Upper lobe of left lung (tissue), 6 donors: ENCODE results near the gene SMIM27. TPM values are rescaled to one million over a fixed set of nuclear protein-coding genes. Genes with fewer than 3 reads are reported as not detected.
"Not testable (repeated sequence)": the region's sequence is repeated elsewhere in the genome, so short reads cannot be mapped to it uniquely, and the experiment has no call there.

Experiments
- ATAC-seq, 2 donors: fragments of 200-7000 bp; cut with Tn5 transposase; one replicate each; pipeline ENCODE4 v1.9.1; 2022; ENCODE audit warnings: mild to moderate bottlenecking in 2 of 2, moderate library complexity in 2 of 2; ENCODE audit not compliant: low FRiP score in 2 of 2
- DNase-seq, 2 donors: peaks; one replicate each; pipeline ENCODE4 v3.0.0-alpha.2; 2019 to 2020
- H3K27ac ChIP-seq, 4 donors: fragments of 200-600 bp; sonication (generic); one replicate each; pipeline ENCODE4 v1.5.1; 2016 to 2019
- H3K27me3 ChIP-seq, 4 donors: fragments of 200-600 bp; sonication (generic); one replicate each; pipeline ENCODE4 v1.5.1; 2017 to 2019
- H3K36me3 ChIP-seq, 4 donors: fragments of 200-600 bp; sonication (generic); one replicate each; pipeline ENCODE4 v1.5.1; 2016 to 2019
- H3K4me1 ChIP-seq, 4 donors: fragments of 200-600 bp; sonication (generic); one replicate each; pipeline ENCODE4 v1.5.1; 2018 to 2019
- H3K4me3 ChIP-seq, 4 donors: fragments of 200-600 bp; sonication (generic); one replicate each; pipeline ENCODE4 v1.5.1; 2017 to 2019; ENCODE audit warnings: mild to moderate bottlenecking in 2 of 4, moderate library complexity in 1 of 4
- H3K9me3 ChIP-seq, 4 donors: fragments of 200-600 bp; sonication (generic); one replicate each; pipeline ENCODE4 v1.5.1; 2018 to 2019
- EP300 ChIP-seq, 4 donors: sonication (generic); formaldehyde crosslinking; IDR thresholded peaks; one replicate each; pipeline ENCODE4 v1.5.1; 2017; ENCODE audit warnings: antibody characterized with exemption in 4 of 4, control low read depth in 2 of 4
- POLR2A ChIP-seq, 4 donors: fragments of 450-650 bp; IDR thresholded peaks; one replicate each; pipeline ENCODE4 v1.5.1; 2016 to 2017; ENCODE audit warnings: antibody characterized with exemption in 4 of 4, mild to moderate bottlenecking in 2 of 4
- POLR2AphosphoS5 ChIP-seq, 2 donors: sonication (generic); formaldehyde crosslinking; IDR thresholded peaks; one replicate each; pipeline ENCODE4 v1.5.1; 2017; ENCODE audit warnings: antibody characterized with exemption in 2 of 2
- WGBS, 2 donors: methylation state at CpG; one replicate each; pipeline ENCODE4 v1.1.5; 2017 to 2018; 5-methylcytosine and 5-hydroxymethylcytosine counted together
- total RNA-seq, 6 donors: library from RNA; depleted of rRNA in 4 of 6; stranded (reverse); fragments of >200 nt in 4 of 6; gene quantifications; one replicate each; pipeline versions ENCODE4 v1.1.0 to v1.2.1, GENCODE V29; 2016 to 2021
- TF ChIP-seq, protein P1 (sequence below), 6 experiments: fragments of 450-650 bp in 4 of 6; fragments of 200-600 bp in 2 of 6; sonication (generic) in 2 of 6; IDR thresholded peaks; one replicate each; pipeline ENCODE4 v1.5.1; 2016 to 2019; ENCODE audit warnings: antibody characterized with exemption in 6 of 6
- donor health status: DM: no; HTN: no; CAD: no; lungs with moderate emphysema.
- donor health status: DM: no; HTN: yes; CAD: no; lungs with severe emphysema.

Gene SMIM27
- total RNA-seq, 6 donors from 2014 or later: 2.1 to 14.4 (median 5.5) TPM

DNA sequence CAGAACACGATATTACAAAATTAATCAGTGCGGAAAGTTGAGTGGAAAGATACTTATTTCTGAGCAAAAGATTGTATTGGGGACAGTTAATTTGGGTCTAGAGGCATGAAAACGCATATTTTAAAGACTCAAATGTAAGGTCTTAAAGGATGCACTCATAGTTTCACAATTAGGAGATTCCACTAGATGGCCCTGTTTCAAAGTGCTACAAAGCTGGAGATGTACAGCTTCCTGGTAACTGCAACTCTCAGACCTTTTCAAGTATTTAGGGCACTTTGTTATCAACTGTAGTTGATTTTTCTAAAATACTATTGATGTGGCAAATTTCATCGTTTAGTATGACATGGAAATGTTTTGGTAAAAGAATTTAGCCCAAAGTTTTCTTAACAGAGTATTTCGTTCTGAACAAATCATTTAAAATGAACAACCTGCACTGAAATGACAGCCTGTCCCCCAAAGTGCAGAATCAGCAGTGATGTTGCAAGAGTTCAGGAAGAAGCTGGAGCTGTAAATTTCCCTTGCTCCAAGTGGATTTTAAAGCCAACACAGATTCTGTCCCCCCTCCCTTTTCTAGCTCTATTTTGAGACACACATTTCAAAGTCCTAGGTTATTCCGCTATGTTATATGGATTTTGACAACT, 37.1 kb downstream of the SMIM27 start:
- Histone ChIP-seq H3K27ac (no peak overlapping the region), H3K4me3 (no peak overlapping the region), H3K27me3 (no peaks in the 10 kb centered on the region), H3K36me3 (no peaks in the 10 kb centered on the region), H3K4me1 (no peaks in the 10 kb centered on the region), H3K9me3 (no peaks in the 10 kb centered on the region)
- DNase-seq (no peak), ATAC-seq (peak in 1 of 2 donors; percentile 71)
- 47 to 53% methylated on average over 6 of the region's 6 CpGs for WGBS, 2 donors
- TF ChIP-seq POLR2AphosphoS5 (IDR thresholded peaks at IDR 0.05) (no peak), EP300 (IDR thresholded peaks at IDR 0.05) (no peak), POLR2A (IDR thresholded peaks at IDR 0.05) (no peak)
- TF ChIP-seq, protein P1, sequence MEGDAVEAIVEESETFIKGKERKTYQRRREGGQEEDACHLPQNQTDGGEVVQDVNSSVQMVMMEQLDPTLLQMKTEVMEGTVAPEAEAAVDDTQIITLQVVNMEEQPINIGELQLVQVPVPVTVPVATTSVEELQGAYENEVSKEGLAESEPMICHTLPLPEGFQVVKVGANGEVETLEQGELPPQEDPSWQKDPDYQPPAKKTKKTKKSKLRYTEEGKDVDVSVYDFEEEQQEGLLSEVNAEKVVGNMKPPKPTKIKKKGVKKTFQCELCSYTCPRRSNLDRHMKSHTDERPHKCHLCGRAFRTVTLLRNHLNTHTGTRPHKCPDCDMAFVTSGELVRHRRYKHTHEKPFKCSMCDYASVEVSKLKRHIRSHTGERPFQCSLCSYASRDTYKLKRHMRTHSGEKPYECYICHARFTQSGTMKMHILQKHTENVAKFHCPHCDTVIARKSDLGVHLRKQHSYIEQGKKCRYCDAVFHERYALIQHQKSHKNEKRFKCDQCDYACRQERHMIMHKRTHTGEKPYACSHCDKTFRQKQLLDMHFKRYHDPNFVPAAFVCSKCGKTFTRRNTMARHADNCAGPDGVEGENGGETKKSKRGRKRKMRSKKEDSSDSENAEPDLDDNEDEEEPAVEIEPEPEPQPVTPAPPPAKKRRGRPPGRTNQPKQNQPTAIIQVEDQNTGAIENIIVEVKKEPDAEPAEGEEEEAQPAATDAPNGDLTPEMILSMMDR (IDR thresholded peaks at IDR 0.05): peak in 1 of 6 experiments; percentile 23

DNA sequence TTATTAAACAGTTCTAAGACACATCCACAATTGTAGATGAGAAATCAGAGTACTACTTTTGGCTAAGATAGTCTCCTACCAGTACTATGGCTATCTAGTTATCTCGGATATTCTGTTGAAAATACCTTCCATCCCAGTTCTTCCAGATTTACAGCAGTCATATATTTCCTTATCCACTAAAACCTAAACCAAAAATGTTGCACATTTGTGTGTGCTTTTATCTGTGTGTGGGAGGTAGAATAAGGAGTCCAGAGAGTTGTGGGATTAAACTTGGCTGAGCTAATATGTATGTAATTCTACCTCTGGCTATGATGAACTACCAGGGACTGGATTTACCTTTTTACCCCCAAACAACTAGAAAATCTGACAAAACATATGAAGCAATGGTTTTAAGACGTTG, 38.3 kb downstream of the SMIM27 start:
- WGBS, 2 donors: 41 to 62% methylated on average over 2 of the region's 2 CpGs
- TF ChIP-seq, protein P1 (IDR thresholded peaks at IDR 0.05): no peak
- TF ChIP-seq EP300 (IDR thresholded peaks at IDR 0.05): no peak
- no peak for TF ChIP-seq POLR2AphosphoS5 (IDR thresholded peaks at IDR 0.05)
- no peak for TF ChIP-seq POLR2A (IDR thresholded peaks at IDR 0.05)
- ATAC-seq (no peak), DNase-seq (no peak)
- H3K4me3 ChIP-seq: no peak overlapping the region
- H3K9me3 ChIP-seq: no peaks in the 10 kb centered on the region
- no peaks in the 10 kb centered on the region for H3K36me3 ChIP-seq
- H3K27ac ChIP-seq: no peak overlapping the region
- no peaks in the 10 kb centered on the region for H3K4me1 ChIP-seq
- H3K27me3 ChIP-seq: no peaks in the 10 kb centered on the region

DNA sequence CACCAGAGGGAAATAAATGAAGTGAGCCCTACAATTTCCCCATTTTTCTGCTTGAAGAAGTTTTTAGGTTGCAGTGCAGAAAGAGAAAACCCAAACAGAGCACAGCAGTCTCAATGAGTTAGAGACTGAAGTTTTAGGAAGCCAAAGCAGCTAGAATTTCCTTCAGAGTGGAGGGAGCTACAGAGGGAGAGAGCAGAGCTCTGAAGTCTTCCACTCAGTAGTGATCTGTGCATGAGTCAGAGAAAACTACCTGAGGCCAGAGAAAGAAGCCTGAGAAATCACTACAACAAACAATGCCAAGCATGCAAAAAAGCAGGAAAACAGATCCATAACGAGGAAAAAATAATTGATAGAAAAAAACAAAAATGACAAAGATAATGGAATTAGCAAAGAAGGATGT, 38.8 kb downstream of the SMIM27 start:
- Histone ChIP-seq H3K27me3 (no peaks in the 10 kb centered on the region), H3K4me3 (no peak overlapping the region), H3K36me3 (no peaks in the 10 kb centered on the region), H3K27ac (no peak overlapping the region), H3K4me1 (no peaks in the 10 kb centered on the region), H3K9me3 (no peaks in the 10 kb centered on the region)
- DNase-seq (no peak), ATAC-seq (no peak)
- TF ChIP-seq POLR2A (IDR thresholded peaks at IDR 0.05) (no peak), EP300 (IDR thresholded peaks at IDR 0.05) (no peak), POLR2AphosphoS5 (IDR thresholded peaks at IDR 0.05) (no peak)
- WGBS, 2 donors: 82 to 87% methylated on average over 1 of the region's 1 CpG

DNA sequence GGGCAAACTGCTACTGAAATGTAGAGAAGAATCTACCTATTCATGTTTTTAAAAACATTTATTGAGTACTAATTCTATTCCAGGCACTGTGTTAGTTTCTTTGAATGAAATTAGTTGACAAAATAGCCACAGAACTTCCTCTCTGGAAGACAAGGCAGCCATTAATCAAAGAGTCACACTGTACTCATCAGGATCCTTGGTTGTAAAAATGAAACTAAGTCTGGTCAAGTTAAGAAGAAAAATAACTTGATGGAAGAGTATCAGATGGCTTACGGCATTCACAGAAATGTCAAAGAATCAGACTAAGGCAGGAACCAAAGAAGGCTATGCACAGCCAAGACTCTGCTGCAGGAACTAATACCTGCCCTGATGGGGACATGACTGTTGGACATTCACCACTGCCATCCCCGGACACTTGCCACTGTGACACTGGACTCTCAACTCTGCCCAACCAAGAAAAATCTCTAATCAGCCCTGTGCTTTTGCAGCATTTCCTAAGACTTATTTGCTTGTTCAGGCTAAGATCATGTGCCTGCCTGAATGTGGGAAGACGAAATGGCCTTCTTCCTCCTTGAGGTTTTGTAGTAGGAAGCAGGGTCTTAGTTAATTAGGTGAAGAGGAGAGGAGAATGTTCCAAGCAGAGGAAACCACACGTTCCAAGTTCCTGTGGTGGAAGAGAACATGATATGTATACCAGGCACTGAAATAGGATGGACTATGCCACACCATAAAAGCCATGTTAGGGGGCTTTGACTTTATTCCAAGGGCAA, 44.2 kb downstream of the SMIM27 start:
- no peaks in the 10 kb centered on the region for H3K36me3 ChIP-seq
- H3K27me3 ChIP-seq: no peaks in the 10 kb centered on the region
- H3K9me3 ChIP-seq: no peaks in the 10 kb centered on the region
- TF ChIP-seq EP300 (IDR thresholded peaks at IDR 0.05) (peak in 1 of 4 donors; percentile 45), POLR2A (IDR thresholded peaks at IDR 0.05) (no peak)
- H3K4me3 ChIP-seq: no peak overlapping the region
- ATAC-seq (peak in 1 of 2 donors; percentile 46), DNase-seq (peak in 1 of 2 donors; percentile 23)
- 61 to 64% methylated on average over 4 of the region's 4 CpGs for WGBS, 2 donors
- no peaks in the 10 kb centered on the region for H3K4me1 ChIP-seq
- no peak overlapping the region for H3K27ac ChIP-seq

DNA sequence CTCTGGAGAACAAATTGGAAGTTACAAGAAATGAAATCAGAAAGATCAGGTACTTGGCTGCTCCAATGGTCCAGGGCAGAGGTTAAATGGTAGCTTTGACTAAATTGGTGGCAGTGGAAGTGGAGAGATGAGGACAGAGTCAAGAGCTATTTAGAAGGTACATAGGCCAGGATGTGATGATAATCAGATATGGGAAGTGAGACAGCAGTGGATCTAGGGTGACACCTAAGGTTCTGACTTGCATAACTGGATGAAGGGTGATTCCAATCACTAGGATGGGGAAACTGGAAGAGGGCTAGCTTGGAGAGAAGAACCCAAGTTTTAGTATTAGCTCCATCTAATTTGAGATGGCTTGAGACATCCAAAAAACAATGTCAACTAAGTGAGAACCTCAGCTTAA, 44.8 kb downstream of the SMIM27 start:
- no peak overlapping the region for H3K4me3 ChIP-seq
- no peak for TF ChIP-seq POLR2AphosphoS5 (IDR thresholded peaks at IDR 0.05)
- no peak for TF ChIP-seq POLR2A (IDR thresholded peaks at IDR 0.05)
- no peak for TF ChIP-seq EP300 (IDR thresholded peaks at IDR 0.05)
- TF ChIP-seq, protein P1 (IDR thresholded peaks at IDR 0.05): no peak
- no peaks in the 10 kb centered on the region for H3K27me3 ChIP-seq
- H3K36me3 ChIP-seq: no peaks in the 10 kb centered on the region
- H3K27ac ChIP-seq: no peak overlapping the region
- DNase-seq: no peak
- no peaks in the 10 kb centered on the region for H3K4me1 ChIP-seq
- H3K9me3 ChIP-seq: no peaks in the 10 kb centered on the region
- ATAC-seq: no peak

DNA sequence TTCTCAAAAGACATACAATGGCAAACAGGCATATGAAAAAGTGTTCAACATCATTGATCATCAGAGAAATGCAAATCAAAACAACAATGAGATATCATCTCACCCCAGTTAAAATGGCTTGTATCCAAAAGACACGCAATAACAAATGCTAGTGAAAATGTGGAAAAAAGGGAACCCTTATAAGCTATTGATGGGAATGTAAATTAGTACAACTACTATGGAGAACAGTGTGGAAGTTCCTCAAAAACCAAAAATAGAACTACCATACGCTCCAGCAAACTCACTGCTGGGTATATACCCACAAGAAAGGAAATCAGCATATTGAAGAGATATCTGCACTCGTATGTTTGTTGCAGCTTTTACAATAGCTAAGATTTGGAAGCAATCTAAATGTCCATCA, 46.9 kb downstream of the SMIM27 start:
- H3K9me3 ChIP-seq, DNase-seq, H3K36me3 ChIP-seq, H3K4me1 ChIP-seq, H3K27me3 ChIP-seq, H3K4me3 ChIP-seq, ATAC-seq, H3K27ac ChIP-seq: not testable (repeated sequence)
- WGBS, 2 donors: 36 to 62% methylated on average over 3 of the region's 3 CpGs

Other genes with a start within 250 kb of the SMIM27 start
- 10 to 100 TPM; 12.4 to 33.0 (median 29.1) TPM for gene ACO1, start 167.7 kb upstream of the SMIM27 start, total RNA-seq
- gene RIGI, start 26.1 kb upstream of the SMIM27 start, total RNA-seq: 10 to 100 TPM in 5 of 6 donors, 1 to 10 TPM in 1; 7.8 to 24.1 (median 15.3) TPM
- gene TOPORS, start 259 bp downstream of the SMIM27 start, total RNA-seq: 10 to 100 TPM; 11.2 to 25.7 (median 14.2) TPM
- 10 to 100 TPM in 5 of 6 donors, 1 to 10 TPM in 1; 3.1 to 46.9 (median 25.9) TPM for gene NDUFB6, start 20.8 kb downstream of the SMIM27 start, total RNA-seq
- gene TAF1L, start 83.3 kb downstream of the SMIM27 start, total RNA-seq: not detected
- gene TMEM215, start 231.2 kb downstream of the SMIM27 start, total RNA-seq: not detected